HepG2 (cell line): ENCODE data around the gene PCDHGA1. TPM values are rescaled to one million over a fixed set of nuclear protein-coding genes. Genes with fewer than 3 reads are reported as not detected.

ENCODE experiments used
- ATAC-seq: fragments of 200-7000 bp; cut with Tn5 transposase; 3 replicates; pipeline ENCODE4 v1.9.1; 2020; ENCODE audit warnings: mild to moderate bottlenecking, moderate library complexity
- BruUV-seq: library from RNA; stranded (reverse); fragments of 400-500 nt; replicated peaks from 2 replicates; lab custom pipeline; 2021; lab: Mats Ljungman, UMichigan
- CTCF ChIA-PET: fragments of 300-600 bp; formaldehyde crosslinking; extraction: SDS; loops from one replicate; lab custom pipeline; 2021; ENCODE audit warnings: low total read pairs, inconsistent platforms, low intra/inter-chr PET ratio; lab: Yijun Ruan, JAX
- POLR2A ChIA-PET: fragments of 350-600 bp; sonication (Branson Sonifier 250); formaldehyde crosslinking; loops from one replicate; lab custom pipeline; 2020; ENCODE audit warnings: antibody characterized with exemption, inconsistent platforms; lab: Yijun Ruan, JAX
- DNase-seq: peaks from one replicate; pipeline ENCODE4 v3.0.0-alpha.2; 2015; ENCODE audit warnings: low spot score
- FAIRE-seq: peaks from 3 replicates; lab custom pipeline; 2011; peaks lifted over from hg19 to GRCh38; lab: Jason Lieb, UNC
- H2AFZ ChIP-seq: one replicate; pipeline ENCODE4 v1.6.1; 2011; ENCODE audit warnings: low read length, inconsistent platforms
- H3K27ac ChIP-seq: fragments of 300-600 bp; 3 replicates; pipeline ENCODE4 v1.8.0; 2011; ENCODE audit warnings: mixed run types, mild to moderate bottlenecking, mixed read lengths, low read length, inconsistent platforms; ENCODE audit not compliant: insufficient read depth; ENCODE audit errors: extremely low read length
- H3K27me3 ChIP-seq, 2 experiments: fragments of 200-600 bp in 1 of 2; 2 replicates in 1 of 2; 3 replicates in 1 of 2; pipeline versions ENCODE4 v1.6.0 to v1.8.0; 2011; ENCODE audit warnings: low read length in 2 of 2, mild to moderate bottlenecking in 2 of 2, moderate library complexity in 2 of 2, inconsistent platforms in 1 of 2; ENCODE audit not compliant: insufficient read depth in 2 of 2, control insufficient read depth in 1 of 2
- H3K36me3 ChIP-seq, 2 experiments: fragments of 200-600 bp in 1 of 2; replicated peaks in 1 of 2; 2 replicates in 1 of 2; 3 replicates in 1 of 2; pipeline versions ENCODE4 v1.5.1 to v1.8.0; 2011; ENCODE audit warnings: low read length in 2 of 2, inconsistent platforms in 1 of 2; ENCODE audit not compliant: insufficient read depth in 2 of 2, control insufficient read depth in 1 of 2
- H3K4me1 ChIP-seq: 2 replicates; pipeline ENCODE4 v1.5.1; 2012; ENCODE audit warnings: low read length, inconsistent platforms; ENCODE audit not compliant: insufficient read depth
- H3K4me2 ChIP-seq: 2 replicates; pipeline ENCODE4 v1.6.0; 2011; ENCODE audit warnings: low read depth, low read length, inconsistent platforms
- H3K4me3 ChIP-seq, 3 experiments: fragments of 200-600 bp in 1 of 3; sonication (generic), shearing (Covaris generic) in 1 of 3; replicated peaks in 1 of 3; 2 replicates each; pipeline ENCODE4 v1.5.1; 2011 to 2016; ENCODE audit warnings: low read length in 3 of 3, inconsistent platforms in 2 of 3, low read depth in 2 of 3, mild to moderate bottlenecking in 2 of 3, control low read depth in 1 of 3, mixed read lengths in 1 of 3; ENCODE audit not compliant: insufficient read depth in 1 of 3
- H3K79me2 ChIP-seq: one replicate; pipeline ENCODE4 v1.6.1; 2011; ENCODE audit warnings: low read length, inconsistent platforms; ENCODE audit not compliant: insufficient read depth
- H3K9ac ChIP-seq: 2 replicates; pipeline ENCODE4 v1.6.0; 2011; ENCODE audit warnings: mild to moderate bottlenecking, low read depth, low read length, inconsistent platforms; ENCODE audit not compliant: insufficient read depth
- H3K9me3 ChIP-seq: 2 replicates; pipeline ENCODE4 v1.5.1; 2012; ENCODE audit warnings: mild to moderate bottlenecking, low read length
- H4K20me1 ChIP-seq: 2 replicates; pipeline ENCODE4 v1.6.0; 2011; ENCODE audit warnings: inconsistent platforms, mild to moderate bottlenecking, low read length, moderate library complexity; ENCODE audit not compliant: insufficient read depth
- ELF4 ChIP-seq: sonication (generic); formaldehyde crosslinking; IDR thresholded peaks from 2 replicates; pipeline ENCODE4 v1.5.0; 2020; ENCODE audit warnings: missing genetic modification reagents, mild to moderate bottlenecking, moderate library complexity, borderline replicate concordance
- SNAI1 ChIP-seq: sonication (generic); formaldehyde crosslinking; IDR thresholded peaks from 2 replicates; pipeline ENCODE4 v1.5.0; 2020; ENCODE audit warnings: mild to moderate bottlenecking, missing genetic modification reagents, borderline replicate concordance
- ZBTB25 ChIP-seq: IDR thresholded peaks from 2 replicates; pipeline ENCODE4 v1.6.1; 2018; ENCODE audit warnings: missing genetic modification reagents
- ZC3H4 ChIP-seq: sonication (generic); formaldehyde crosslinking; IDR thresholded peaks from 2 replicates; pipeline ENCODE4 v1.4.0; 2020; ENCODE audit warnings: missing genetic modification reagents, borderline replicate concordance
- ZNF510 ChIP-seq: sonication (generic); formaldehyde crosslinking; IDR thresholded peaks from 2 replicates; pipeline ENCODE4 v1.4.0; 2020; ENCODE audit warnings: low read depth, mild to moderate bottlenecking, missing genetic modification reagents
- ZNF776 ChIP-seq: sonication (generic); formaldehyde crosslinking; IDR thresholded peaks from 2 replicates; pipeline ENCODE4 v1.4.0; 2020; ENCODE audit warnings: mild to moderate bottlenecking, missing genetic modification reagents
- ZNF792 ChIP-seq: IDR thresholded peaks from 2 replicates; pipeline ENCODE4 v1.6.1; 2016
- ZSCAN30 ChIP-seq: sonication (generic); formaldehyde crosslinking; IDR thresholded peaks from 2 replicates; pipeline ENCODE4 v1.5.0; 2020; ENCODE audit warnings: mild to moderate bottlenecking, missing genetic modification reagents
- ZSCAN9 ChIP-seq: IDR thresholded peaks from 2 replicates; pipeline ENCODE4 v1.6.1; 2016; ENCODE audit warnings: borderline replicate concordance
- WGBS: methylation state at CpG from one replicate; pipeline ENCODE4 v1.1.6; 2017; ENCODE audit warnings: low lambda C conversion rate; 5-methylcytosine and 5-hydroxymethylcytosine counted together
- in situ Hi-C: cut with HindIII; loops from 2 replicates; pipeline ENCODE4 v1.10.0; 2017; ENCODE audit warnings: low pct_unique_long_range_greater_than_20kb; ENCODE audit not compliant: extremely low pct_ligation_motif_present
- intact Hi-C: fragments of 100-400 bp; cut with micrococcal nuclease; formaldehyde crosslinking; loops from one replicate; pipeline ENCODE4 v1.10.0; 2022; ENCODE audit not compliant: unreplicated experiment
- polyA plus RNA-seq, 8 experiments: library from polyadenylated mRNA; depleted of rRNA in 3 of 8; stranded (reverse) in 7 of 8; unstranded in 1 of 8; fragments of >200 nt; fragmentation: Illumina TruSeq in 4 of 8; extraction: Trizol in 4 of 8; gene quantifications; 2 replicates each; pipeline versions ENCODE4 v1.2.1 to v1.2.3, GENCODE V29; 2011 to 2016; ENCODE audit warnings: low read depth in 4 of 8, missing spikeins in 1 of 8, mixed read lengths in 1 of 8; ENCODE audit not compliant: insufficient read depth in 1 of 8
- total RNA-seq, 5 experiments: library from RNA; depleted of rRNA; stranded (reverse); fragments of >200 nt; fragmentation: Illumina TruSeq; extraction: Trizol; gene quantifications; 2 replicates each; pipeline ENCODE4 v1.2.3, GENCODE V29; 2016; ENCODE audit warnings: low read depth in 1 of 5
- TF ChIP-seq, protein P1 (sequence below): IDR thresholded peaks from 2 replicates; pipeline ENCODE4 v1.6.1; 2016; ENCODE audit warnings: missing compliant biosample characterization, missing genetic modification reagents, borderline replicate concordance
- TF ChIP-seq, protein P2 (sequence below): sonication (generic); formaldehyde crosslinking; IDR thresholded peaks from 2 replicates; pipeline ENCODE4 v1.8.0; 2022; ENCODE audit warnings: mild to moderate bottlenecking, missing genetic modification reagents; ENCODE audit not compliant: insufficient replicate concordance

Gene PCDHGA1
- total and polyA plus RNA-seq, 2 of the 13 experiments (the other 11 are each of a cell fraction or from before 2014, with no cell fraction given), result 0.31 to 0.40 TPM

DNA sequence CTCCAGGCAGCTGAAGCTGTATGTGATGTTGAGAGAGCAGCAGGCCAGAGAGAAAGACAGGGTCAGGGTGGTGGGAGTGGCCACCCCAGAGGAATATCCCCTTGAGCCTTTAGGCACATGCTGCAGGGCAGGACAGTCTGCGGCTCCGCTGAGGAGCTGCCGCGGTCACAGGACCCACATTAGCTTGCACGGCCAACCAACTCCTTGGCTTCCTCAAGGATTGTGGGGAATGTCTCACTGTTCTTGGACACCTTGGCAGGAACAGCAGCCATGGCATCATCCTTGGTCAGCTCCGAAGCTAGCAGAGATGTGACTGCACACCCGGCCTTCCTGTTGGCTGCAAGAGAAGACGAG, 186.3 kb downstream of the PCDHGA1 start (continued):
- TF ChIP-seq, protein P1, sequence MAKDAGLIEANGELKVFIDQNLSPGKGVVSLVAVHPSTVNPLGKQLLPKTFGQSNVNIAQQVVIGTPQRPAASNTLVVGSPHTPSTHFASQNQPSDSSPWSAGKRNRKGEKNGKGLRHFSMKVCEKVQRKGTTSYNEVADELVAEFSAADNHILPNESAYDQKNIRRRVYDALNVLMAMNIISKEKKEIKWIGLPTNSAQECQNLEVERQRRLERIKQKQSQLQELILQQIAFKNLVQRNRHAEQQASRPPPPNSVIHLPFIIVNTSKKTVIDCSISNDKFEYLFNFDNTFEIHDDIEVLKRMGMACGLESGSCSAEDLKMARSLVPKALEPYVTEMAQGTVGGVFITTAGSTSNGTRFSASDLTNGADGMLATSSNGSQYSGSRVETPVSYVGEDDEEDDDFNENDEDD (CRISPR knock-in tag), result no peak
- TF ChIP-seq ZSCAN9 (CRISPR knock-in tag) (no peak), SNAI1 (no peak), ZSCAN30 (CRISPR knock-in tag) (no peak)

- CTCF ChIA-PET, result no interaction called here
- H3K36me3 ChIP-seq, result peaks cover 19 to 72% of the 10 kb centered on the region in 2 experiments
- H3K27me3 ChIP-seq, result no peaks in the 10 kb centered on the region
- no peaks in the 10 kb centered on the region for H3K79me2 ChIP-seq
- H3K9ac ChIP-seq, result no peak overlapping the region
- POLR2A ChIA-PET, result no interaction called here
- no TSS peak for BruUV-seq
- WGBS, result over 99% methylated on average over 8 of the region's 8 CpGs
- H3K4me3 ChIP-seq, result no peak overlapping the region
- peaks cover 10% of the 10 kb centered on the region; the same call in 1 of the 2 replicates for H3K4me1 ChIP-seq
- in situ Hi-C loops, result no loop called here
- H3K9me3 ChIP-seq, result no peaks in the 10 kb centered on the region
- H2AFZ ChIP-seq, result no peak overlapping the region
- DNase-seq (no peak), ATAC-seq (no peak), FAIRE-seq (no peak)
- H3K27ac ChIP-seq, result no peak overlapping the region
- H3K4me2 ChIP-seq, result no peak overlapping the region
- TF ChIP-seq ELF4 (no peak), ZBTB25 (no peak), ZNF510 (no peak), ZC3H4 (no peak), ZNF792 (CRISPR knock-in tag) (no peak), ZNF776 (no peak)
- TF ChIP-seq, protein P2, sequence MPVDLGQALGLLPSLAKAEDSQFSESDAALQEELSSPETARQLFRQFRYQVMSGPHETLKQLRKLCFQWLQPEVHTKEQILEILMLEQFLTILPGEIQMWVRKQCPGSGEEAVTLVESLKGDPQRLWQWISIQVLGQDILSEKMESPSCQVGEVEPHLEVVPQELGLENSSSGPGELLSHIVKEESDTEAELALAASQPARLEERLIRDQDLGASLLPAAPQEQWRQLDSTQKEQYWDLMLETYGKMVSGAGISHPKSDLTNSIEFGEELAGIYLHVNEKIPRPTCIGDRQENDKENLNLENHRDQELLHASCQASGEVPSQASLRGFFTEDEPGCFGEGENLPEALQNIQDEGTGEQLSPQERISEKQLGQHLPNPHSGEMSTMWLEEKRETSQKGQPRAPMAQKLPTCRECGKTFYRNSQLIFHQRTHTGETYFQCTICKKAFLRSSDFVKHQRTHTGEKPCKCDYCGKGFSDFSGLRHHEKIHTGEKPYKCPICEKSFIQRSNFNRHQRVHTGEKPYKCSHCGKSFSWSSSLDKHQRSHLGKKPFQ, result no peak
- intact Hi-C loops, result no loop called here
- no peaks in the 10 kb centered on the region for H4K20me1 ChIP-seq
These were observed 187.0 kb downstream of the PCDHGA1 start for GRCh38 chr5:141517312-141517711.
